HG03108 (cell line): Measurements from ENCODE around the gene TMEM120B.
"Not testable (repeated sequence)": the region's sequence is repeated elsewhere in the genome, so short reads cannot be mapped to it uniquely, and the experiment has no call there.

ENCODE experiments used
- ATAC-seq: cut with Tn5 transposase; IDR thresholded peaks from one replicate; pipeline ENCODE4 v1.9.1; 2021; ENCODE audit warnings: moderate library complexity; ENCODE audit not compliant: unreplicated experiment

Gene TMEM120B

DNA sequence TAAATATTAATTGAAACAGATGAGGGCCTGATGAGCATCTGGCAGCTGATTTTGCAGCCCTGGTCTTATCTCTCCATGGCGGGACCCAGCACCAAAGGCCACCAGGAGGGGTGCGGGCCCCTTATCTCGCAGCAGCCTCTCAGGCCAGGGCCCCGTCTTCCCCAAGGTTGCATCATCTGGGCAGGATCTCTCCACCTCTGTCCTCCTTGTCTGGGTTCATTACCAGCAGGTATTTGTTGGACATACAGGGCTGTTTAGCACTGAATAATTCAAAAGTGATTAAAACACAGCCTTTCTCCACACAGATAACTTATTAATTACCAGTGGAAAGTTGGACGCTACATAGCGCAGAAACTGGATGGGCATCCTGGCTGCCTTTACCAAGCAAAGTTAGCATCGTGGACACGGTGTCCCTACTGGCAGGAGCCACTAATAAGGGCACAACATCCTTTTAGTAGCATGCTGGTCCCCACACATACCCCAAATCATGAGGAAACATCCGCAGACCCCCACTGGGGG is 25.8 kb downstream of the TMEM120B start:
- no peak for ATAC-seq

- ATAC-seq = no peak
Measured at GRCh38 chr12:121740847-121741246, 28.3 kb downstream of the TMEM120B start.

DNA sequence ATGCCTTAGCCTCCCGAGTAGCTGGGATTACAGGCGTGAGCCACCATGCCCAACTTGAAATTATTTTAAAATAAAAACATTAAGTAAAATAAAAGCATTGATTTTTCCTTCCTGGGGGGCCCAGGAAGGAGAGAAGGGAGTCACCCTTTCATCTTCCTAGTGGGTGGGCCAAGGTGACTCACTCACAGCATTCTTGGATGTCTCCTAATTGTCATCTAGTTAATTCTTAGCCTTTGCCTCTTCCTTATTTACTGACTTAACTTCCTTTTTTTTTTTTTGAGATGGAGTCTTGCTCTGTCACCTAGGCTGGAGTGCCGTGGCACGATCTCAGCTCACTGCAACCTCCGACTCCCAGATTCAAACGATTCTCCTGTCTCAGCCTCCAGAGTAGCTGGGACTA is 29.2 kb downstream of the TMEM120B start:
- ATAC-seq = no peak

DNA sequence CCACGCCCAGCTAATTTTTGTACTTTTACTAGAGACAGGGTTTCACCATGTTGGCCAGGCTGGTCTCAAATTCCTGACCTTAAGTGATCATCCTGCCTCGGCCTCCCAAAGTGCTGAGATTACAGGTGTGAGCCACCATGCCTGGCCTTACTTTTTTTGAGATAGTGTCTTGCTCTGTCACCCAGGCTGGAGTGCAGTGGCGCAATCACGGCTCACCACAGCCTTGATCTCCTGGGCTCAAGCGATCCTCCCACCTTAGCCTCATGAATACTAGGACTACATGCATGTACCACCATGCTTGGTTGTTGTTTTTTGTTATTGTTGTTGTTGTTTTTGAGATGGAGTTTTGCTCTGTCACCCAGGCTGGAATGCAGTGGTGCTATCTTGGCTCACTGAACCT is 33.0 kb downstream of the TMEM120B start:
- ATAC-seq = not testable (repeated sequence)

GRCh38 chr12:121748218-121748570 is 35.6 kb downstream of the TMEM120B start:
- ATAC-seq = no peak

- ATAC-seq = peak; percentile 52
Measured at GRCh38 chr12:121748571-121749265, 36.2 kb downstream of the TMEM120B start.

- no peak for ATAC-seq
Measured at GRCh38 chr12:121749267-121749666, 36.7 kb downstream of the TMEM120B start.

DNA sequence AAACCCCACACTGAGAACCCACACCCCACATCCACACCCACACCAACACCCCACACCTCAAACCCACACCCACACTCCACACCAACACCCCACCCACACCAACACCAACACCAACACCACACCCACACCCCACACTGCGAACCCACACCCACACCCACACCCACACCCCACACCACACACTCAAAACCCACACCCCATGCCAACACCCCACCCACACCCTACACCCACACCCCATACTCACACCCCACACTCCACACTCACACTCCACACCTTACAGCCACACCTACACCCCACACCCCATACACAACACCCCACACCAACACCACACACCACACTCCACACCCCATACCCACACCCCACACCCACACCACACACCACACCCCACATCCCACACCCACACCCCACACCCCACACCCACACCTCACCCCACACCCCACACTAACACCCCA is 38.0 kb downstream of the TMEM120B start:
- ATAC-seq = no peak

DNA sequence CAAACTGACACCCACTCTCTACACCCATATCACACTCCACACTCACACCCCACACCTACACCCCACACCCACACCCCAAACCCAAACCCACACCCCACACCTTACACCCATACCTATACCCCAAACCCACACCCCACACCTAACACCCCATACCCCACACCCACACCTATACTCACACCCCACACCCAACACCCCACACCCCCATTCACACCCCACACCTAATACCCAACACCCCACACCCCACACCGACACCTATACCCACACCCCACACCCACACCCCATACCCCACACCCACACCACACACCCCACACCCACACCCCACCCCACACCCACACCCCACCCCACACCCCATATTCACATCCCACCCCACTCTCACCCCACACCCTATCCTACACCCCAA is 38.5 kb downstream of the TMEM120B start:
- ATAC-seq = no peak

DNA sequence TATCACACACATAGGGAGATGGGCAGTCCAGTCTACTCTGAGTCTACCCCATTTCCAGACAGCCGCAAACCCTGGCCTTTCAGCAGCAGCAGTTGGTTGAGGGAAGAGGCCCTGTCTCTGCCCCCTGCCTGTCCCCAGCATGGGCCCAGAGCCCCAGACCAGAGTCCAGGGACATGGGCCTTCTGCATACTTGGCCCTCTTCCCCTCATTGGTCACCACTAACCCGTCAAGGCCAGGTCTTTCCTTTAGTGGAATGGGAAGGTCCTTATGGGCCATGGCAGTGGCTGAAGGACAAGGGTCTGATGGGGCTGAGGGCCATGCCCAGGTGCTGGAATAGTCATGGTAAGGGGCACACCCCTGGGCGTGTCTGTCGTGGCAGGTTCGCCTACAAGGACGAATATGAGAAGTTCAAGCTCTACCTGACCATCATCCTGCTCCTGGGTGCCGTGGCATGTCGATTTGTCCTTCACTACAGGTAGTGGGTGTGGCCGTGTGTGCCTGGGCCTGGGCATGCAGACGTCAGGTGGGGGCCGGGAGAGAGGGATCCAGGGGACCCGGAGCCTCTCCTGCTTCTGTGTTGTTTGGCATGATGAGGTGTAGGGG is 39.3 kb downstream of the TMEM120B start:
- ATAC-seq = no peak

- no peak for ATAC-seq
Measured at GRCh38 chr12:121753844-121754264, 41.3 kb downstream of the TMEM120B start.

- no peak for ATAC-seq
Measured at GRCh38 chr12:121754836-121755235, 42.3 kb downstream of the TMEM120B start.

- no peak for ATAC-seq
Measured at GRCh38 chr12:121755591-121755990, 43.0 kb downstream of the TMEM120B start.

GRCh38 chr12:121758536-121758935 is 46.0 kb downstream of the TMEM120B start:
- not testable (repeated sequence) for ATAC-seq

- ATAC-seq = no peak
Measured at GRCh38 chr12:121762269-121762668, 49.7 kb downstream of the TMEM120B start.

- ATAC-seq = no peak
Measured at GRCh38 chr12:121764808-121765207, 52.3 kb downstream of the TMEM120B start.

- no peak for ATAC-seq
Measured at GRCh38 chr12:121765573-121765972, 53.0 kb downstream of the TMEM120B start.

DNA sequence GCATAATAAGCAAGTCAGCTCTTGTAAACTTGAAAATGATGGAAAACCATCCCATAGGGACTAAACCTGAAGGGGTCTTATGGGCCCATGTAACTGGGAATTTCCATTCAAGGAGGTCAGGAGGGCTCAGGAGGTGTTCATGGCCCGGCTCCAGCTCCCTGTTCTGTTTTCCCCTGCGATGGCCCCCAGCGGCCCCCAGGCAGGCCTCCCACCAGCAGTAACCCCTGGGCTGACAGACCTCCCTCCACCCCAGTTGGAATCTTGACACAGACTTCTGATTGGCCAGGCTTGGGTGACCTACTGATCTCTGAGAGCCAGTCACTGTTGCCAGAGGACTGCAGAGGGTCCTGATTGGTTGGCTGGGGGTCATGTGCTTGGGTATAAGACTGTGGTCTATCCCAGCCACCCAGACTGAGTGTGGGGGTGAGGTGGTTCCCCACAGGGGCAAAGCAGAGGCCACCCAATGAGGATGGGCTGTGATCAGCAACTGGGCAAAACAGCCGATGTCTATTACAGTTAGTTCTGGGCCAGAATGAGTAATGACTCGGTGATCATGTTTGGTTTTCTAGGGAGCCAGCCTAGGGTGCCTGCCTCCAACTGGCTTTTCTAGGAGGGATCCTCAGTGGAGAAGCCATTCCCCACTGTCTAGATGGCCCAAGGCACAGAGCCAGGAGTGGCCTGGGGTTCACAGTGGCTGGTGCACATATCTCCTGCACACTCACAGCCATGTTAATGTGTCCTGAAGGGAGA is 53.9 kb downstream of the TMEM120B start:
- no peak for ATAC-seq

GRCh38 chr12:121767525-121768016 is 55.0 kb downstream of the TMEM120B start:
- no peak for ATAC-seq

GRCh38 chr12:121769297-121769830 is 56.8 kb downstream of the TMEM120B start:
- no peak for ATAC-seq

GRCh38 chr12:121769831-121770301 is 57.3 kb downstream of the TMEM120B start:
- ATAC-seq = no peak
